Mesothelial cell of epicardium (in vitro differentiated cells): ENCODE data around the gene RAB3C. TPM values are rescaled to one million over a fixed set of nuclear protein-coding genes. Genes with fewer than 3 reads are reported as not detected.
A peak's percentile ranks its signal among the peaks of the same experiment; 100 is the strongest.

Experiments
- DNase-seq, 2 experiments: peaks; one replicate each; pipeline ENCODE4 v3.0.0; 2021; ENCODE audit warnings: low spot score in 2 of 2; ENCODE audit not compliant: unreplicated experiment in 2 of 2
- H3K27ac Mint-ChIP-seq: 2 replicates; pipeline ENCODE4 v1.8.0; 2021; ENCODE audit warnings: mixed read lengths
- H3K27me3 Mint-ChIP-seq: 2 replicates; pipeline ENCODE4 v1.8.0; 2021; ENCODE audit warnings: low read depth, mixed read lengths
- H3K36me3 Mint-ChIP-seq: 2 replicates; pipeline ENCODE4 v1.8.0; 2021; ENCODE audit warnings: mixed read lengths
- H3K4me1 Mint-ChIP-seq: 2 replicates; pipeline ENCODE4 v1.8.0; 2021; ENCODE audit warnings: mixed read lengths
- H3K4me3 Mint-ChIP-seq: 2 replicates; pipeline ENCODE4 v1.8.0; 2021; ENCODE audit warnings: mild to moderate bottlenecking, moderate library complexity, mixed read lengths
- H3K9me3 Mint-ChIP-seq: 2 replicates; pipeline ENCODE4 v1.8.0; 2021; ENCODE audit warnings: mixed read lengths
- total RNA-seq: library from RNA; stranded (reverse); gene quantifications from 3 replicates; pipeline ENCODE4 v1.2.1, GENCODE V29; 2021
- TF ChIP-seq, protein P1 (sequence below): fragments of 200-600 bp; sonication (generic); IDR thresholded peaks from one replicate; pipeline ENCODE4 v1.5.0; 2021; ENCODE audit warnings: antibody characterized with exemption; ENCODE audit not compliant: unreplicated experiment

Gene RAB3C
- total RNA-seq, 1 donor from 2014 or later, result 1.2 TPM

DNA sequence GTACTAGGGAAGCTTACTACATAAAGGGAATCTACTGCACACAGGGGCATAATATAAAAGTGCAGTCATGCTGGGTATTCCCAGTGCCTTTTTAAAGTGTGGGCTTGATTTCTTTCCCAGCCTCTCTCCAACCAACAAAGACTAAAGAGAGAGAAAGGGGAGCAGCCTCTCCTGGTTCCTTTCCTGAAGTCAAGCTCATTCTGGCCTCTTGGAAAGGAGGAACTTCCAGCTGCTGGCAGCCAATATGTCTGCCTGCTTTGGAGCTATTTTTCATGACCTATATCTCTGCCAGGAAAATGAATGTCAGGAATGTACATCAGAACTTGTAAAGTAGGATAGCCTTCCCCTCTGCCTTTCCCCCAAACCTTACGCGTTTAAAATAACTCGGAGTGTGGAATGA, 57.1 kb downstream of the RAB3C start:
- Mint-ChIP-seq H3K9me3 (no peaks in the 10 kb centered on the region), H3K4me1 (no peaks in the 10 kb centered on the region), H3K4me3 (no peak overlapping the region), H3K36me3 (no peaks in the 10 kb centered on the region), H3K27ac (no peak overlapping the region), H3K27me3 (peaks cover 37% of the 10 kb centered on the region)
- TF ChIP-seq, protein P1, sequence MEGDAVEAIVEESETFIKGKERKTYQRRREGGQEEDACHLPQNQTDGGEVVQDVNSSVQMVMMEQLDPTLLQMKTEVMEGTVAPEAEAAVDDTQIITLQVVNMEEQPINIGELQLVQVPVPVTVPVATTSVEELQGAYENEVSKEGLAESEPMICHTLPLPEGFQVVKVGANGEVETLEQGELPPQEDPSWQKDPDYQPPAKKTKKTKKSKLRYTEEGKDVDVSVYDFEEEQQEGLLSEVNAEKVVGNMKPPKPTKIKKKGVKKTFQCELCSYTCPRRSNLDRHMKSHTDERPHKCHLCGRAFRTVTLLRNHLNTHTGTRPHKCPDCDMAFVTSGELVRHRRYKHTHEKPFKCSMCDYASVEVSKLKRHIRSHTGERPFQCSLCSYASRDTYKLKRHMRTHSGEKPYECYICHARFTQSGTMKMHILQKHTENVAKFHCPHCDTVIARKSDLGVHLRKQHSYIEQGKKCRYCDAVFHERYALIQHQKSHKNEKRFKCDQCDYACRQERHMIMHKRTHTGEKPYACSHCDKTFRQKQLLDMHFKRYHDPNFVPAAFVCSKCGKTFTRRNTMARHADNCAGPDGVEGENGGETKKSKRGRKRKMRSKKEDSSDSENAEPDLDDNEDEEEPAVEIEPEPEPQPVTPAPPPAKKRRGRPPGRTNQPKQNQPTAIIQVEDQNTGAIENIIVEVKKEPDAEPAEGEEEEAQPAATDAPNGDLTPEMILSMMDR, result no peak
- DNase-seq, result no peak

DNA sequence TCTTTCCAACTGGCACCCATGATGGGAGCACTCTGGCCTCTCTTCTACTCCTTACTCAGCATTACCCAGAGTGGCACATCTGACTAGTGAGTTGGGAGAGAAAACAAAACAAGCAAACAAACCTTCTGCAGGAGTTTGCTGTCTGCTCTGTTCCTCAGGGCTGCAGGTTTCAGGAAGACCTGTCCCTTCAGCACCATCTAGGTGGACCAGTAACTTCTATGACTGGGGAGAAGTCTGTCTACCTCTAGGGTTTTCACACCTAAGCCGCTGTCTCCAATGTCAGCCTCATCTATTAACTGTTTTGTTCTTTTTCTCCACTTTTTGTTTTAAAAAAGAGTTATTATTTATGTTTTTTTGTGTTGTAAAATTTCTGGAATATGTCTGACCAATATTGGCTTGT, 58.7 kb downstream of the RAB3C start:
- TF ChIP-seq, protein P1, result no peak
- no peak for DNase-seq
- Mint-ChIP-seq H3K9me3 (no peaks in the 10 kb centered on the region), H3K4me3 (no peak overlapping the region), H3K27ac (no peak overlapping the region), H3K36me3 (no peaks in the 10 kb centered on the region), H3K4me1 (no peaks in the 10 kb centered on the region), H3K27me3 (peaks cover 32% of the 10 kb centered on the region)

DNA sequence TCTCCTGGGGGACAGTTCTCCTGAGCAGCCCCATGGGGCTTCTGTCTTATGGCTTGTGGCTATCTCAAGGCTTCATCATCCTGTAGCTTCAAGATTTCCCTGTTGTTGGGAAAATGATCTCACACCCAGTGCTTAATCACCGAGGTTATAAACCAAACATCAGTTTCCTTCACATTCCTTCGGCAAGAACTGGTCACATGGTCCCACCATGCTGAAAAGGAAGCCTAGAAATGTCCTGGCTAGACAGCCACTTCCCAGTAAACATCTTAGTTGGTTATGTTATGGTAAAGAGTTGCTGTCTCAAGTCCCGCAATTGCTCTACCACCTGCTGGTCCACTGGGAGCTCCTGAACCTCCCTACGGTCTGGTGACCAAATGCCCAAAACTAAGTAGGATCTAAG, 66.0 kb downstream of the RAB3C start:
- Mint-ChIP-seq H3K27ac (no peak overlapping the region), H3K36me3 (no peaks in the 10 kb centered on the region), H3K27me3 (peaks cover 46% of the 10 kb centered on the region), H3K4me1 (peaks cover 7% of the 10 kb centered on the region), H3K9me3 (no peaks in the 10 kb centered on the region), H3K4me3 (no peak overlapping the region)
- TF ChIP-seq, protein P1, result no peak
- DNase-seq, result no peak

DNA sequence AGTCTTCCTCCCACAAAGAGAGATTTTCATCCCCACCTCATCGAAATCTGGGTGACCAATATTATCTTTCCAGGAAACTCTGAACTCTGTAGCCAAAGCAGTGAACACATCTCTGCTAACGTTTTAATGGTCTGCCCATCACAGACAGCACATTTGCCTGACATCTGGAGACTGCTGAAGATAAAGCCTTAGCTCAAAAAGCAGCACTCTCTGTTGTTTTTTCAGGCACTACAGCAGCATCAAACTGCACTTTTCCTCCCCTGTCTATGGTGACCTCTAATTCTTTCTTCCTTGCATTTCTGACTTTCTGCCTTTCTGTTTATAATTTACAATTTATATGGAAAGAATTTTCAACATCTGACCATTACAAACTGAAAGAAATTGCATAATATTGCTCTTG, 66.8 kb downstream of the RAB3C start:
- Mint-ChIP-seq H3K27me3 (peaks cover 45% of the 10 kb centered on the region), H3K27ac (peak overlapping the region; percentile 9), H3K4me3 (no peak overlapping the region), H3K36me3 (no peaks in the 10 kb centered on the region), H3K9me3 (no peaks in the 10 kb centered on the region), H3K4me1 (peaks cover 7% of the 10 kb centered on the region)
- no peak for DNase-seq
- TF ChIP-seq, protein P1, result no peak

DNA sequence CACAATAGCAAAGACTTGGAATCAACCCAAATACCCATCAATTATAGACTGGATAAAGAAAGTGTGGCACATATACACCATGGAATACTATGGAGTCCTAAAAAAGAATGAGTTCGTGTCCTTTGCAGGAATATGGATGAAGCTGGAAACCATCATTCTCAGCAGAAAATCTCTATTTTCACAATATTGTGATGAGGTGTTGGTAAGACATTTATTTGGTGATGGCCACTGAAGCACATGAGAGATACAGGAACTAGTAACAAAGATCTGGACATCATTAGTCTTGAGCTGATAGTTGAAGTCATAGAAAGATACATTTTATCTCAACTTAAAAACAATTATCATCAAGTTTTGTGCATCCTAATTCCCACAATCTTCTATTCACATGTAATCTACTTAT, 70.6 kb downstream of the RAB3C start:
- no peak for DNase-seq
- Mint-ChIP-seq H3K36me3 (no peaks in the 10 kb centered on the region), H3K27ac (no peak overlapping the region), H3K9me3 (no peaks in the 10 kb centered on the region), H3K27me3 (peaks cover 29% of the 10 kb centered on the region), H3K4me3 (no peak overlapping the region), H3K4me1 (peaks cover 7% of the 10 kb centered on the region)
- TF ChIP-seq, protein P1, result no peak

DNA sequence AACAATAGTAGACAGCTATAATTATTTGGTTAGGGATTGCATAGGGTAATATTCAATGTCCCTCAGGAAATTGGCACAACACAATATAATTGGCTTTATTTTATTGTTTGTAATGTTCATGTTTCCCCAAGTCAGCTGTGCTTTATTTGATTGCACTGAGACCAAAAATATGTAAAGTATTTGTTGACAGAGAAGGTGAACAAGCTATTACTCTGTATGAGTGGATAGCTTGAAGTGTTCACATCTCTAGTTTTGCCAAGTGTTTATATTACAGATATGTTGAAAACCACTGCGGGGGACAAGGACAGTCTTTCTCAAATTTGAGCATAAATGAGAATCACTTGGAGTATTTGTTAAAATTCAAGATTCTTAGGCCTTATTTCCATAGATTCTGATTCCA, 83.3 kb downstream of the RAB3C start:
- Mint-ChIP-seq H3K27me3 (no peaks in the 10 kb centered on the region), H3K27ac (peak overlapping the region; percentile 73)
- TF ChIP-seq, protein P1, result no peak

More for the DNA sequence above, 83.3 kb downstream of the RAB3C start:
- Mint-ChIP-seq H3K9me3 (peaks cover 8% of the 10 kb centered on the region), H3K4me3 (no peak overlapping the region), H3K4me1 (peaks cover 31% of the 10 kb centered on the region), H3K36me3 (no peaks in the 10 kb centered on the region)
- no peak for DNase-seq
